Coronary artery (tissue), 2 donors: ENCODE measurements around the gene GLRX.
"Not testable (repeated sequence)": the region's sequence is repeated elsewhere in the genome, so short reads cannot be mapped to it uniquely, and the experiment has no call there.

Source experiments
- DNase-seq: peaks from one replicate; pipeline ENCODE4 v3.0.0-alpha.2; 2017; ENCODE audit warnings: low spot score
- H3K27ac ChIP-seq, 2 donors: fragments of 200-600 bp; sonication (generic); one replicate each; pipeline ENCODE4 v1.5.1; 2016 to 2019
- H3K4me3 ChIP-seq: fragments of 200-600 bp; sonication (generic); 2 replicates; pipeline ENCODE4 v1.5.1; 2016; ENCODE audit warnings: mild to moderate bottlenecking, moderate library complexity
- TF ChIP-seq, protein P1 (sequence below): fragments of 200-600 bp; sonication (generic); IDR thresholded peaks from one replicate; pipeline ENCODE4 v1.5.1; 2019; ENCODE audit warnings: antibody characterized with exemption

Gene GLRX, protein sequence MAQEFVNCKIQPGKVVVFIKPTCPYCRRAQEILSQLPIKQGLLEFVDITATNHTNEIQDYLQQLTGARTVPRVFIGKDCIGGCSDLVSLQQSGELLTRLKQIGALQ

DNA sequence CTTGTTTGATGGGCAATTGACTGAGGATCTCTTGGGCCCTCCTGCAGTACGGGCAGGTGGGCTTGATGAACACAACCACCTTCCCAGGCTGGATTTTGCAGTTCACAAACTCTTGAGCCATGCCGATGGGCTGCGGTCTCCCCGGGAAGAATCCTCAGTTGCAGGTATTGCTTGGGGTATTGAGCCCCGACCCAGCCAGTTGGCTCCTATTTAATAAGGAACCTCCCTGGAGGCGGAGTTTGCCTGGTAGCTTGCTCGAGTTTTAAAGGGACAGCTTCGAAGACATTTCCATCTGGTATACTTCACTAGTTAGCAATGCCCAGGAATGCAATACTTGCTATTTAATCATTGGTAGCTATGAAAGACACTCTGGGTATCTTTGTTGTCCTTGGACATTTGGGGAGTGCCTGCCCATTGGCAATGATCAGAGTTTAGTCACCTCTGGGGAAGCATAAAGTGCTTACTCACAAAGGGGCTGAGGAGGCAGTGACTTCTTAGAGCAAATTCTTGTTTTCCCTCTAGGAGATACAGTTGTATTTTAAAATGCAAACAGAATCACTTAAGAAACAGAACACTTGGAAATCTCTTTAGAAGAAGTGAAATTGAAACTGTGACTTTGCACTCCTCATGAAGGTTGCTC is at the start of gene GLRX:
TSS of gene GLRX (minus strand) at position 185 of the 640 bp plus-strand sequence. CDS start at position 121, 64 bp downstream.
- TF ChIP-seq, protein P1, sequence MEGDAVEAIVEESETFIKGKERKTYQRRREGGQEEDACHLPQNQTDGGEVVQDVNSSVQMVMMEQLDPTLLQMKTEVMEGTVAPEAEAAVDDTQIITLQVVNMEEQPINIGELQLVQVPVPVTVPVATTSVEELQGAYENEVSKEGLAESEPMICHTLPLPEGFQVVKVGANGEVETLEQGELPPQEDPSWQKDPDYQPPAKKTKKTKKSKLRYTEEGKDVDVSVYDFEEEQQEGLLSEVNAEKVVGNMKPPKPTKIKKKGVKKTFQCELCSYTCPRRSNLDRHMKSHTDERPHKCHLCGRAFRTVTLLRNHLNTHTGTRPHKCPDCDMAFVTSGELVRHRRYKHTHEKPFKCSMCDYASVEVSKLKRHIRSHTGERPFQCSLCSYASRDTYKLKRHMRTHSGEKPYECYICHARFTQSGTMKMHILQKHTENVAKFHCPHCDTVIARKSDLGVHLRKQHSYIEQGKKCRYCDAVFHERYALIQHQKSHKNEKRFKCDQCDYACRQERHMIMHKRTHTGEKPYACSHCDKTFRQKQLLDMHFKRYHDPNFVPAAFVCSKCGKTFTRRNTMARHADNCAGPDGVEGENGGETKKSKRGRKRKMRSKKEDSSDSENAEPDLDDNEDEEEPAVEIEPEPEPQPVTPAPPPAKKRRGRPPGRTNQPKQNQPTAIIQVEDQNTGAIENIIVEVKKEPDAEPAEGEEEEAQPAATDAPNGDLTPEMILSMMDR = no peak
- H3K27ac ChIP-seq = peak within 1 kb of the TSS; percentile 72 to 87
- DNase-seq = no peak
- peak within 1 kb of the TSS; percentile 80 for H3K4me3 ChIP-seq

DNA sequence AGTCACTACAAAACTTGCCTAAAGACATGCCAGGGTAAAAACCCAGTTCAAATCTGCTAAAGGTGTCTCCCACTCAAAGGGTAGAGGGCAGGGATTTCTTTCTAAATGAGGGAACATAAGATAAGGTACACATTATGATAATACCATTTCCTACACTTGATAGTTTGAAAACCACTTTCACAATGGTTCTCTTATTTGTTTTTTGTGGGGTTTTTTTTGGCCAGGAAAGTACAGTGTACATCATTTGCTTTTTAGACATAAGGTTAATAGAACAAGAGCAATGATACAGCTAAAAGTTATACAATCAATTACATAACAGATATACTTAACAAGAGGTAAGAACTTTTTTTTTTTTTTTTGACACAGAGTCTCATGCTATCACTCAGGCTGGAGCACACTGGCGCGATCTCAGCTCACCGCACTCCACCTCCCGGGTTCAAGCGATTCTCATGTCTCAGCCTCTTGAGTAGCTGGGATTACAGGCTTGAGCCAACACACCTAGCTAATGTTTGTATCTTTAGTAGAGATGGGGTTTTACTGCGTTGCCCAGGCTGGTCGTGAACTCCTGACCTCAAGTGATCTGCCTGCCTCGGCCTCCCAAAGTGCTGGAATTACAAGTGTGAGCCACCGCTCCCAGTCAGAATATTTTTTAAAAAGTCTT is 48.8 kb upstream of the GLRX start:
- Histone ChIP-seq H3K27ac (peak overlapping the region; percentile 29 to 74), H3K4me3 (no peak overlapping the region)
- no peak for DNase-seq
- TF ChIP-seq, protein P1 = no peak

DNA sequence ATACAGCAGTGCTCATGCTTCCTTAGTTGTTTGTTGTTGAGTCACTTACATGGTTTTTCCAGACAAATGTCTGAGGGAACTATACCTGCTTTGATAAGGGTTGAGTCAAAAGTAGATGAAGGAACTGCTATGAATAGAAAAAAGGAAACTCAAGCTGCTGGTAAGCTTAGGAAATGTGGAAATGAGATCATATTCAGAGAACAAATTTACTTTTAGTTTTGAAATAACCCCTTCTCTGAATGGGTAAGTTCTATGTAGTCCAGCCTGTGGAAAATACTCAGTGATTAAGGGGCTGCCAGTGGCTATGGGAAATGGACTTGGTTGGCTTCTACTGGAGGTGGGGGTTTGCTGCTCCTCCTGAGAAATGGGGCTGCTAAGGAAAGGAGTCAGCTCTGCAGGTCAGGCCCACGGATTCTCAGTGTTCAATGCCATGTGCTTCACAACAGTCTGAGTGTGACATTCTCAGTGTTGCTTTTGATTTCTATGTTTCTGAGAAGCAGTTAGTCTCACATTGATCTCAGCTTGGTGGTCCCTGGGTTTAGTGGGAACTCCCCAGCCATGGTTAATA is 47.7 kb upstream of the GLRX start:
- no peak for DNase-seq
- TF ChIP-seq, protein P1 = no peak
- Histone ChIP-seq H3K4me3 (no peak overlapping the region), H3K27ac (peak overlapping the region; percentile 29 to 74)

DNA sequence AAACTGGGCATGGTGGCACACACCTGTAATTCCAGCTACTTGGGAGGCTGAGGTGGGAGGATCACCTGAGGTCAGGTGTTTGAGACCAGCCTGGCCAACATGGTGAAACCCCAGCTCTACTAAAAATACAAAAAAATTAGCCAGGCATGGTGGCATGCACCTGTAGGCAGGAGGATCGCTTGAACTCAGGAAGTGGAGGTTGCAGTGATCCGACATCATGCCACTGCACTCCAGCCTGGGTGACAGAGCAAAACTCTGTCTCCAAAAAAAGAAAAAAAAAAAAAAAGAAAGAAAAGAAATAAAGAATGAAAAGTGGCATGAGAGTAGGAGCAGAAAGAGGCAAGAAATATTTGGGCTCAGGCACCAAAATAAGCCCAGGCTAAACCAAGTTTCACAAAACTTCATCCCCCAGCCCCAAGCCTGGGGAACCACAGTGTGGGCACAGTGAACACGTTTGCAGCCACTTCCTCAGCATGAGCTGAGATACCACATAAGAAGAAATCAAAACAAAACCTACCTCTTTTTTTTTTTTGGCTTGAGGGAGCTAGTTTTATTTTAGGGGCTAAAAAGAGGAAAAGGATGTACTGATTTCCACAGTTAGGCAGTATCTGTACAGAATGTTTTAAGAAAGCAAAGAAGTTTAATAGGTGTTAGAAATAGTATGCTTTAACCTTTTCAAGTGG is 46.8 kb upstream of the GLRX start:
- not testable (repeated sequence) for H3K4me3 ChIP-seq, DNase-seq
- peak overlapping the region in 1 of 2 donors; percentile 29 for H3K27ac ChIP-seq

DNA sequence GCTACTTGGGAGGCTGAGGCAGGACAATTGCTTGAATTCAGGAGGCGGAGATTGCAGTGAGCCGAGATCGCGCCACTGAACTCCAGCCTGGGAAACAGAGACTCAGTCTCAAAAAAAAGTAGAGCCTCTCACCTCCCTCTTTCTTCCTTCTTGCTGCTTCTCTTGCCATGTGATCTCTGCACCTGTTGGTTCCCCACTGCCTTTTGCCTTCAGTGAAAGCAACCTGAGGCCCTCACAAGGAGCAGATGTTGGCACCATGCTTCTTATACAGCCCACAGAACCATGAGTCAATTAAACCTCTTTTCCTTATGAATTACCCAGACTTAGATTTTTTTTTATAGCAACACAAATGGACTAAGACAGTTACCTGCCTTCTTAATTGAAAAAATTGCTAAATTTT is 45.6 kb upstream of the GLRX start:
- Histone ChIP-seq H3K27ac (no peak overlapping the region), H3K4me3 (no peak overlapping the region)
- TF ChIP-seq, protein P1 = no peak
- no peak for DNase-seq

DNA sequence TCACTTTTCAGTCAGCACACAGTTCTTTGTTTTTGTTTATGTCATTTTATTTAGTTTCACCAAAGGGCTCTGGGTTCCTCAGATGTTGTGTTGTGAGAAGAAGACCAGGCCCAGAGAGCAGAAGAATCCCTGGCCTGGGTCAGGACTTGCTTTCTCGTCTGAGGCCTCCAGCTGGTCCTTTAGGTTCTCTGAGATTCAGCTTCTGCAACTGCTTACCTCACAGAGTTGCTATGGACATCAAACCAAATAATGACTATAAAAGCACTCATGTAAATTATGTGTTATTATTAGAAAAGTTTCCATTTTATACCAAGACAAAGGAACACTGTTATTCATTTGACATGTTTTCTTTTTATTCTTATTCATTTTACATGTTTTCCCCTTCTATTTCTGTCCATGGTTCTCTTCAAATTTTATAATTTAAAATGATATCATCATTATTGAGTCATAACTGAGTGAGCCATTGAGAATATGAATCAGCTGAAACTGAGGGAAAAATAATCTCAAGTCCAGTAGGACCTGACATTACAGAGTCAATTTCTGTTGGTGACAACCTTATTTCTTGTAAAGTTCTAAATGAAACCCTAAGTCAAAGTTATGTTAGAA is 44.0 kb upstream of the GLRX start:
- DNase-seq = no peak
- TF ChIP-seq, protein P1 = no peak
- Histone ChIP-seq H3K4me3 (no peak overlapping the region), H3K27ac (peak overlapping the region; percentile 20 to 55)
